Activated T-helper 2 cell treated with anti-CD3 and anti-CD28 coated beads, Interferon-gamma antibody, Interleukin-2, Interleukin-4, amounts not matched to agents 10 μg/mL and 5 μg/mL and 100 μg/mL, durations not matched to agents 14 hours and 24 hours and 36 hours (primary cell): ENCODE data around the gene NTF3. TPM values are rescaled to one million over a fixed set of nuclear protein-coding genes. Genes with fewer than 3 reads are reported as not detected.

Experiments
- DNase-seq: peaks from one replicate; pipeline ENCODE4 v3.0.0; 2021; ENCODE audit warnings: low spot score
- H3K27ac Mint-ChIP-seq: one replicate; pipeline ENCODE4 v1.8.0; 2021; ENCODE audit warnings: mixed read lengths
- H3K27me3 Mint-ChIP-seq: one replicate; pipeline ENCODE4 v1.8.0; 2021; ENCODE audit warnings: low read depth, mixed read lengths
- H3K36me3 Mint-ChIP-seq: one replicate; pipeline ENCODE4 v1.8.0; 2021; ENCODE audit warnings: low read depth, mixed read lengths
- H3K4me1 Mint-ChIP-seq: one replicate; pipeline ENCODE4 v1.8.0; 2021; ENCODE audit warnings: low read depth, mixed read lengths
- H3K4me3 Mint-ChIP-seq: one replicate; pipeline ENCODE4 v1.8.0; 2021; ENCODE audit warnings: low read depth, mild to moderate bottlenecking, moderate library complexity, mixed read lengths
- H3K9me3 Mint-ChIP-seq: one replicate; pipeline ENCODE4 v1.8.0; 2021; ENCODE audit warnings: mixed read lengths
- intact Hi-C: fragments of 100-400 bp; cut with micrococcal nuclease; formaldehyde crosslinking; loops from one replicate; pipeline ENCODE4 v1.15.1; 2023
- total RNA-seq: library from RNA; stranded (reverse); gene quantifications from 2 replicates; pipeline ENCODE4 v1.2.3, GENCODE V29; 2022

The NTF3 gene
- total RNA-seq, 1 donor from 2014 or later: not detected

DNA sequence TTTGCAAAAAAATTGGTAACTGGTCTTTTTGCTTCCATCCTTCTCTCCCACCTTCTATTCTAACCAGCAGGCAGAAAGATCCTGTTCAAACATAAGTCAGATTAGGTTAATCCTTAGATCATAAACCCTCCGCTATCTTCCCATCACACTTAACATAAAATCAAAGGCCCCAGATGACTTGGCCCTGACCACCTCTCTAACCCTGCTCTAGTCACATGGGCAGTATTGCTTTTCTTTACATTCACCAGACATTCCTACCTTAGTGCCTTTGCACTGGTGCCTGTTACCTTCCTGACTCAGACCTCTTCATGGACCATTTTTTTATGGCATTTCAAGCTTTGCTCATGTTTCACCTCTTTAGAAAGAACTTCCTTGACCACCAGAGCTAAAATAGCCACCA lies 83.5 kb downstream of the NTF3 start:
- no peaks in the 10 kb centered on the region for H3K27me3 Mint-ChIP-seq
- H3K36me3 Mint-ChIP-seq: no peaks in the 10 kb centered on the region
- no peaks in the 10 kb centered on the region for H3K9me3 Mint-ChIP-seq
- no peak overlapping the region for H3K4me3 Mint-ChIP-seq
- H3K27ac Mint-ChIP-seq: no peak overlapping the region
- H3K4me1 Mint-ChIP-seq: no peaks in the 10 kb centered on the region
- intact Hi-C loops: no loop called here
- no peak for DNase-seq

DNA sequence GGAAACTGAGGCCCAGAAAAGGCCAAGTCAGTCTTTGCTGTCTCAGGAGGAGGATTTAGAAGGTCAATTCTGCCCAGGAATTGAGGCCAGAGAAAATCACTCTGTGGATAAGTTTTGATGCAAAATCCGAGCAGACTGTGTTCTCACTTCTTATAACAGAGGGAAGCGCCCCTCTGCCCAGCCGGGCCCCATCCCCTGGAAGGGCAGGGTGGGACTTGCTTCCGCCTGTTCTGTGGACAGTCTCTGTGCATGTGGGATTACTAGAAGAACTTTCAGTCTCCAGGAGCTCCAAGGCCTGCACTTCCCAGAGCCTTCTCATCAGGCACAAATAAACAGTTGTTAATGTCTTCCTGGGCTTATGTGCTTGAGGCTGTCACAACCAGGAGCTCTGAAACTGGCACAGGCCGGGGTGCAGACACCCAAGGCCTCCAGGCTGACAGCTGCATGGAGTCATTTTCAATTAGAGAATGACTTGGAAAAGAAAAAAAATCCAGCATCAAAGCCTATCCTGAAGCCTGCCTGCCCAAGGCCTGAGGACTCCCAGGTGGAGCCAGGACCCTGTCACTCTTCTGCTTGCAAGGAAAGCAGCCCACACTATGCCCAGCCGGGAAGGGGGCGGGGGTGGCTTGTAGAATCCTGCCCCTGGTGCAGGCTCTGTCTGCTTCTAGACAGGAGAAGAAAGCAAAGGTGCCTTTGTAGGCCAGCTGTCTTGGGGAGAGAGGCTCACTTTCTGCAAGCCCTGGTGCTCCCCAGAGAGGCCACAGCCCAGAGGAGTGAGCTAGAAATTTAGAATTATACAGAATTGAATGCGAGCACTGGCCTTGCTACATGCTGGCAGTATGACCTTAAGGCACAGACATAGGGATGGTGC lies 84.7 kb downstream of the NTF3 start:
- no peaks in the 10 kb centered on the region for H3K9me3 Mint-ChIP-seq
- no peak overlapping the region for H3K27ac Mint-ChIP-seq
- intact Hi-C loops: no loop called here
- H3K4me3 Mint-ChIP-seq: no peak overlapping the region
- H3K4me1 Mint-ChIP-seq: no peaks in the 10 kb centered on the region
- no peaks in the 10 kb centered on the region for H3K27me3 Mint-ChIP-seq
- H3K36me3 Mint-ChIP-seq: no peaks in the 10 kb centered on the region
- DNase-seq: no peak

DNA sequence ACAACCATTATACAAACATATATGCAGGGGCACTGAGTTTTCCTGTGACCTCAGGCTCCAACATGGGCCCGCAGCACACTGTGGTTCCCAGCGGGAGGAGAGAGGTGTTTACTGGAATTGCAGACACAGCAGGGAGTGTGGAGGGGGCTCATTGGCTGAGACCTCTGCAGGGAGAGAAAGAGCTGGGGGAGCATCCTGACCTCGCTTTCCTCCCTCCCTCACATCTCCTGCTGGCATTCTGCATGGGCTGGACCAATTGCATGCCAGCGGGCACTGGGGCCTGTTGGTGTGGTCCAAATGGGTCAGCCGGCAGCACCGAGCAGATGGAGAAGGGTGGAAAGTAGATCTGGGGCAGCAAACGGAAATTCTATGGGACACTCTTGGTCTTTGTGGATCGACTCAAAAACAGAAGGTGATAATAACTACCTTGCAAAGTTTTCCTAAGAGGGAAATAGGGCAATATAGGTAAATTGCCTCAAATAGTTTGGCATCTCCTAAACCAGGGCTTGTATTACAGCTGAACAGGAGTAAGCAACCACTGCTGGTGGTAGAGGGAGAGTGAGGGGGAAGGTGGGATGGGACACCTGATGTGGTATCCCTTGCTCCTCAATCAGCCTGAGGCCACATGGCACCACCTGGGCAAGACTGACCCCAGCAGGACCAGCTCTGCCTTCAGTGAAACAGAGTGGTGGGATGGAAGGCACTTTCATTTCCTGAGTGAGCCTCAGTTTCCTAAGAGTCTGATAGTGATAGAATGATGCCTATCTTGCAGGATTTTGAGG lies 86.9 kb downstream of the NTF3 start:
- Mint-ChIP-seq H3K9me3 (no peaks in the 10 kb centered on the region), H3K27ac (no peak overlapping the region), H3K4me3 (no peak overlapping the region), H3K27me3 (no peaks in the 10 kb centered on the region), H3K36me3 (no peaks in the 10 kb centered on the region), H3K4me1 (no peaks in the 10 kb centered on the region)
- DNase-seq: no peak
- intact Hi-C loops: no loop called here

DNA sequence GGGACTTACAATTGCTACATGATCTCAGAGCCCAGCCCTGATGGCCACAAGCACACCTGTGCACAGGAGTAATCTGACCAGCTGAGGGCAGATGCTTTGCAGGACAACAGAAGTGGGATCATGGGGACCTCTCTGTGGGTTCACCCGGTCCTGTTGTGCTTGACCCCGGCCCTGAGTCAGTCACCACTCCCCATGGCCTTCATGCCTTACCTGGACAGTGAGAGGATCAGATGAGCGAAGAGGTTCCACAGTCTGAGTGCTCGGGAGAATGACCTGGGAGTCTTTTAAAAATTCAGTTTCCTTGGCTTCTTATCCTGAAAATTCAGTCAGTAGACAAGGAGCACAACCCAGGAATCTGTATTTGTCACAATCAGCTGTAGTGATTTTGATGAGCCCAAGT lies 88.1 kb downstream of the NTF3 start:
- Mint-ChIP-seq H3K4me3 (no peak overlapping the region), H3K27me3 (no peaks in the 10 kb centered on the region), H3K27ac (no peak overlapping the region), H3K9me3 (no peaks in the 10 kb centered on the region), H3K4me1 (no peaks in the 10 kb centered on the region), H3K36me3 (no peaks in the 10 kb centered on the region)
- intact Hi-C loops: no loop called here
- no peak for DNase-seq

DNA sequence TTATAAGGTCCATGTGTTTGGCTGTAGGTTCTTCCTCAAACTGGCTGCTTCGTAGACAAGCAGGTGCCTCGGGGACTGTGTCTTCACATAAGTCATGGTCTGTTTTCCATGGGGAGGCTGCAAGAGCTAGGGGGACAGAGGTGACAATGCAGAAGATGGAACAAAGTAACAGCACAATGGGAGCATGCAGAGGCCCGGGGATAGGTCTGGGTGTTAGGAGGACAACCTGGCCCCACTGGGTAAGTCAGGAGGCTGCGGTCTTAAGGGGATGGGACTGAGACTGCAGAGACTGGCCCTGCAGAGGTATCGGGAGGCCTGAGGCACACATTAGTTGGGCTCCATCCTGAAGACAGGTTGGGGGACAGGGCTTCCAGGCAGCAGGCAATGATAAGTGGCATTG lies 88.9 kb downstream of the NTF3 start:
- Mint-ChIP-seq H3K4me1 (no peaks in the 10 kb centered on the region), H3K9me3 (no peaks in the 10 kb centered on the region), H3K36me3 (no peaks in the 10 kb centered on the region), H3K27me3 (no peaks in the 10 kb centered on the region), H3K4me3 (no peak overlapping the region), H3K27ac (no peak overlapping the region)
- intact Hi-C loops: no loop called here
- no peak for DNase-seq

DNA sequence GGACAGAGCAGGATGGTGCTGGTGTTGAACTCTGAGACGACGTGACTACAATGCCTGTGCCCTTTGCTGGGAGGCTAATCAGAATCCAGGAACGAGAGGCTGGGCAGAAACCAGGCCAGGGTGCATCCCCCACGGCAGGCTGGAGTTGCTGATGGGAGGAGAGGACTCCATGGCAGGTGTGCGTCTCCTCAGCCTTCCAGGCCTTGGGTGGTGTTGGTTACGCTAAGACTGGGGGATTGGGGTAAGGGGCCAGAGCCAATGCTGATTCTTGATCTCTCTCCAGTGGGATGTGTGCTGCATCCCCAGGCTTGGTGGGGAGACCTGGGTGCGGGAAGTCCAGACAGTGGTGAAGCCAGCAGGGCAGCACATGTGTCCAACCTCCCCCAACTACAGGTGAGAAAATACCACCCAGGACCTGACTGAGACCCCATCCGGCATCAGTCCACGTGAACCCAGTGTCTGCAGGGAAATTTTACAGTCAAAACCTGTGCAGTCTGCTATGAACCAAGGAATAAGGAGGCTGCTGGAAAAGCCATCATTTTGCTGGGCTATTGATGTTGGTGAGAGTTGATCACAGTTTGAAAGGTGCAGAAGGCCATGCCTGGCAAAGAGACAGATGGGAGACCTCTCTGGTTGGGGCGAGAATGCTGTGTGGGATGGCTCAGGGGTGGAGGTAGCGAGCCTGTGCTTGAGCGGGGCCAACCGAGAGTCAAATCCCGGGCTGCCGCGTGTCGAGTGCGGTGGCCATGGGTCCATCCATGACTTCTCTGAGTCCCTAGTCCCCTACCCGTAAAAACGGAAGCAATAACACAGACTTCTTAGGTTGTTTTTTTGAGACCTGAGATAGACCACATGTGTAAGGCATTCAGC lies 89.8 kb downstream of the NTF3 start:
- intact Hi-C loops: no loop called here
- no peak for DNase-seq
- Mint-ChIP-seq H3K27me3 (no peaks in the 10 kb centered on the region), H3K27ac (no peak overlapping the region), H3K9me3 (no peaks in the 10 kb centered on the region), H3K4me1 (no peaks in the 10 kb centered on the region), H3K36me3 (no peaks in the 10 kb centered on the region), H3K4me3 (no peak overlapping the region)

DNA sequence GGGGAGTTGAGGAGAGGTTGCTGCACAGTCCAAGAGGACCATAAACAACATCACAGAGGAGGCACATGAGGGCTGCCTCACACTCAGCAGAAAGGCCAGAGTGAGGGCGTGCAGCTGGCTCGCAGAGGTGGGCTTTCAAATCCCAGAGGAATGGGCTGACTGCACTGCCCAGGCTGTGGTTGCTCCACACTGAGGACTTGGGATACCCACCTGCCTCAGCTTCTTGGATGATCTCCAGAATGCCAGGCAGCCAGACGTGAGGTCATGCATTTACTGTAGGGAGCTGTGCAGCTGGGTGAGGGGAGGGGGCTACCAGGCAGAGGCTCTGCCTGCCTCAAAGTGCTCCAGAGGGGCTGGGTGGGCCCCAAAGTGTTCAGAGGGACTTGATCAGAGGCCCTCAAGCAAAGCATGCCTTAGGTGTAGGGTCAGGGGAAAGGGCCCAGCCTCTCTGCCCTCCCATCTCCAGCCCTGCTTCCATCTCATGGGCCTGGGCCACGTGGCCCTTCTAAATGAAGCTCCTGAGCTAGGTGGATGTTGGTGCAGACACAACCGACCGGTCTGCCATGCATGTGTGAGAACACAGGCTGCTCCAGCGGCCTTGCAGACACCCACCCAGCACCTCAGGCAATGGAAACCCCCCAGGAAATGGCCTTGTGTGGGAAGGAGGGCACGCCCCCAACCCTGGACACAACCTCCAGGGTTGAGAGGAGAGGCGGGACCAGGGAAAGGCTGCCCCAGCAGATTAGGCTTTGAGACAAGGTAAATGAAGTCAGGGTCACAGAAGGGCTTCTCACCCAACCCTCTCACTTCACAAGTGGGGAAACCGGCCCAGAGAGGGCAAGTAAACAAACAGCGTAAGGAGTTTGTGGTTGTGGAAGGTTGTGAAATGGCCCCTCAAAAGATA lies 90.8 kb downstream of the NTF3 start:
- H3K27ac Mint-ChIP-seq: no peak overlapping the region
- intact Hi-C loops: no loop called here
- peaks cover 6% of the 10 kb centered on the region for H3K27me3 Mint-ChIP-seq
- H3K4me1 Mint-ChIP-seq: no peaks in the 10 kb centered on the region
- H3K9me3 Mint-ChIP-seq: no peaks in the 10 kb centered on the region
- no peaks in the 10 kb centered on the region for H3K36me3 Mint-ChIP-seq
- DNase-seq: no peak
- no peak overlapping the region for H3K4me3 Mint-ChIP-seq

DNA sequence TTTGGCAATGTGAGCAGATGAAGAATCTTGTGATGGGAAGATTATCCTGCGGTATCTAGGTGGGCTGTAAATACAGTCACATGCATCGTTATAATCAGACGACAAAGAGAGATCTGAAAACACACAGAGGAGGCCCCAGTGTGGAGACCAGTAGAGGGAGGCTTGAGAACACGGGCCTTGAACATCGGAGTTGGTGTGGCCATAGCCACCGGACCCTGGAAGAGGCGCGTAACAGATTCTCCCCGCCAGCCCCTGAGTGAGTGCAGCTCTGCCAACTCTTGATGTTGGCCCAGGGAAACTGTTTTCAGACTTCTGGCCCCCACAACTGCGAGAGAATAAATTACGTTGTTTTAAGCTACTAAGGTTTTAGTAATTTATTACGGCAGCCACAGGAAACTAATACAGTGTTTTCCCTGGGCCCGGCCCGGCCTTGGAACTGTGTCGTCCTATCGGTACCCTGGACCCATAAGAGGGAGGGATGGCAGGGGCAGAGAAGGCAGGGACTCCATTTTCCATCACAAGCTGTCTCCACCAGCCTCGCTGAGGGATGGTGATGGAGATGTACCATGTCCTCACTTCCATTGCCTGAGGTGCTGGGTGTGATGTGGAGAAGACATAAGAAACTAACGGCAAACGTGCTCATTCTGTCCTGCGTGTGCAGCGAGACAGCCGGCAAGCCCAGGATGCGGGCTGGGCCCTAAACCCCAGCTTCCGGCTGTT lies 91.6 kb downstream of the NTF3 start:
- Mint-ChIP-seq H3K9me3 (no peaks in the 10 kb centered on the region), H3K36me3 (no peaks in the 10 kb centered on the region), H3K4me1 (no peaks in the 10 kb centered on the region), H3K27me3 (peaks cover 6% of the 10 kb centered on the region), H3K27ac (no peak overlapping the region), H3K4me3 (no peak overlapping the region)
- no peak for DNase-seq
- intact Hi-C loops: no loop called here

DNA sequence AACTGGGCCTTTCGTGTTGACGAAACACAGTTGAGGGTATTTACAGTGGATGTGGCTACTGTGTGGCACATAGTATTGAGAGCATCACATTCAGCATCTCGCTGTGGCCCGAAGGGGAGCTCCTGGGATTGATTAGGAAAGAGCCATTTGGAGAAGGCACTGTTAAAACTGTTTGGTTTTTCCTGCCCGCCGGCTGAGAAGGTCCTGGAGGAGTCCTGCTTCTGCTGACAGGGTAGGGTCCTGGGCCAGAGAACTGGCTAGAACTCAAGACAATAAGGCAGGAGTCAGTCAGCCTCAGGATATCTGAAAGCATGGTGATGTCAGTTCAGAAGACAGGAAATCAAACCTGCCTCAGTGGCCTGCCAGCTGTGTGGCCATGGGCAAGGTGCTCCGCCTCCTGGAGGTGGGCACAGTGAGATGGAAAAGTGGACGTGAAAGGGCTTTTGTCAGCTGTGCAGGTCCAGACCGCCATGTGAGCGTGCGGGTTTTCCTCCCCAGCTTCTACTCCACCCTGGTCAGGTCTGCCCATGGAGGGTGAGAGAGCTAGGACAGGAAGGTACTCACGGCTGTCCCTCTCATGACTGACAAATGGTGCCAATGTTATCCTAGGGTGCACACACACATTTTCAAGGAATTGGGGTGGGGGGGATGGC lies 92.3 kb downstream of the NTF3 start:
- H3K36me3 Mint-ChIP-seq: no peaks in the 10 kb centered on the region
- intact Hi-C loops: no loop called here
- no peaks in the 10 kb centered on the region for H3K4me1 Mint-ChIP-seq
- no peak overlapping the region for H3K27ac Mint-ChIP-seq
- peaks cover 6% of the 10 kb centered on the region for H3K27me3 Mint-ChIP-seq
- no peaks in the 10 kb centered on the region for H3K9me3 Mint-ChIP-seq
- DNase-seq: no peak
- no peak overlapping the region for H3K4me3 Mint-ChIP-seq

DNA sequence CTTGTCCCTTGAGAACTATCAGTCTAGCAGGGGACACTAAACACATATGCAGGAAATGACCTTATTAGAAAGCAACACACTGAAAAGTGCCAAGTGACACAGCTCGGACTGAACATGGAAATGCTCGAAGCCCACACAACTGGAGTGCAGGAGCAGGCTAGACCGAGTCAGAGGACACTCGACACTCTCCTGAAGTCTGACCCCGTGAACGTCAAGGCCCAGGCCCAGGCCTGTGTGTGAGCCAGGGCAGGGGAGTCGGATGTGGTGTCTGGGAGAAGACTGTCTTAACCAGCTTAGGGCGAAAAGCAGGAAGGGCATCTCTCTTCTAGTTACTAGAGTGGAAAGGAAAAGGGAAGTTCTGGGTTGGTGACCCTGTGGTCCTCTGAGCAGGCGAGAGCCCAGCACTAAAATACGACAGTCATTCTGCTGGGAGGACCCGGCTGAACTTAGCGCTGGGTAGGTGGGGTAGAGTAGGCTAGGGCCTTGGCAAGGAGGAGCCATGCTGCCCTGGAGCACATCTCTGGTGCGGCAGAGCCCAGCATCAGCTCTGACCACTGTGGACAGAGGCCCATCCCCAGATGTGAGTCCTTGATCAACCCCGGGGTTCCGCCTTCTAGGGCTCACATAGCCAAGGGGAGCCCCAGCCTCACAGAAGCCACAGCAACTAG lies 93.0 kb downstream of the NTF3 start:
- no peak for DNase-seq
- Mint-ChIP-seq H3K36me3 (no peaks in the 10 kb centered on the region), H3K9me3 (no peaks in the 10 kb centered on the region), H3K4me1 (no peaks in the 10 kb centered on the region), H3K27ac (no peak overlapping the region), H3K4me3 (no peak overlapping the region), H3K27me3 (peaks cover 6% of the 10 kb centered on the region)
- intact Hi-C loops: no loop called here

DNA sequence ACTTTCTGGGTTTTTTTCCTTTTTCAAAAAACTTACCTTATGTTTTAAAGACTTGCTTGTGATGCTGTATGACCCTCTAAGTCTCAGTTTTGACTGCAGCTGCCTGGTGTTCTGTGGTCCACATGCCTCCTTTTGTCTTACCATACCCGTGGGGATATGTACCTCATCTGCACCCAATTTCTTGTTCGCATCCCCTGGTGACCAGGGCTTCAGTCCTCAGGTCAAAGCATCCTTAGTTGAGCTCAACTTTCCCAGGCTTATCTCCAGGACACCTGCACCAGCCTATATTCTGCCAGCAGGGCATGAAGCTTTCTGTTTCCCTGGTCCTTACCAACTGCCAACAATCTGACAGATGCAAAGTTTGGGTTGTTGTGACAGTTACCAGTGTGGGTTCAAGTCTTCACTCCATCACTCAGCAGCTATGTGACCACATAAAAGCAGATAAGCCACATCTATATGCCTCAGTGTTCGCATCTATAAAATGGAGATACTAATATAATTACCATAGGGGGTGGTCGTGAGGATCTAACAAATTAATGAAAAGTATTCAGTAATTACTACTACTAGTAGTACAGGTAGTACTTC lies 94.0 kb downstream of the NTF3 start:
- no peaks in the 10 kb centered on the region for H3K4me1 Mint-ChIP-seq
- no peak overlapping the region for H3K27ac Mint-ChIP-seq
- intact Hi-C loops: no loop called here
- H3K4me3 Mint-ChIP-seq: no peak overlapping the region
- peaks cover 6% of the 10 kb centered on the region for H3K27me3 Mint-ChIP-seq
- H3K9me3 Mint-ChIP-seq: no peaks in the 10 kb centered on the region
- no peak for DNase-seq
- H3K36me3 Mint-ChIP-seq: no peaks in the 10 kb centered on the region
